HL-60 (cell line): ENCODE measurements around the gene BBS5.

Source experiments
- CTCF ChIP-seq: IDR thresholded peaks from one replicate; pipeline ENCODE4 v1.5.1; 2011; ENCODE audit warnings: low read length, control low read depth, inconsistent platforms; ENCODE audit not compliant: insufficient read depth
- GABPA ChIP-seq: IDR thresholded peaks from 2 replicates; pipeline ENCODE4 v1.6.1; 2012; ENCODE audit warnings: low read depth
- POLR2AphosphoS5 ChIP-seq: IDR thresholded peaks from 2 replicates; pipeline ENCODE4 v1.6.1; 2012; ENCODE audit warnings: low read depth
- REST ChIP-seq: IDR thresholded peaks from 2 replicates; pipeline ENCODE4 v1.6.1; 2012; ENCODE audit warnings: low read depth; ENCODE audit not compliant: insufficient replicate concordance
- SPI1 ChIP-seq: IDR thresholded peaks from 2 replicates; pipeline ENCODE4 v1.6.1; 2012; ENCODE audit warnings: low read depth, mild to moderate bottlenecking, borderline replicate concordance

GRCh38 chr2:169438466-169439072, 40.7 kb upstream of the BBS5 start:
- no peak for TF ChIP-seq CTCF
- TF ChIP-seq GABPA, result no peak
- no peak for TF ChIP-seq POLR2AphosphoS5
- TF ChIP-seq SPI1, result no peak
- no peak for TF ChIP-seq REST
